SH-SY5Y (cell line): Measurements from ENCODE around the gene CEPT1.

Source experiments
- GATA2 ChIP-seq: IDR thresholded peaks from 2 replicates; pipeline ENCODE4 v1.6.1; 2011; ENCODE audit warnings: mild to moderate bottlenecking, low read depth, low read length
- GATA3 ChIP-seq: IDR thresholded peaks from 2 replicates; pipeline ENCODE4 v1.6.1; 2011; ENCODE audit warnings: low read depth, mild to moderate bottlenecking, low read length, moderate library complexity

GRCh38 chr1:111205714-111206050 is 65.7 kb downstream of the CEPT1 start:
- TF ChIP-seq GATA2 (no peak), GATA3 (no peak)
